Omental fat pad (tissue), 4 donors: ENCODE data around the gene HIVEP2. TPM values are rescaled to one million over a fixed set of nuclear protein-coding genes. Genes with fewer than 3 reads are reported as not detected.
A peak's percentile ranks its signal among the peaks of the same experiment; 100 is the strongest.

ENCODE experiments used
- ATAC-seq: fragments of 150-250 bp; one replicate; pipeline ENCODE4 v1.9.1; 2016; ENCODE audit warnings: mild to moderate bottlenecking, moderate library complexity; ENCODE audit not compliant: low FRiP score
- DNase-seq: peaks from one replicate; pipeline ENCODE4 v3.0.0-alpha.2; 2019; ENCODE audit warnings: low spot score
- total RNA-seq, 4 donors: library from RNA; depleted of rRNA; stranded (reverse); fragments of >200 nt; gene quantifications; one replicate each; pipeline ENCODE4 v1.1.0, GENCODE V29; 2016
- TF ChIP-seq, protein P1 (sequence below), 3 donors: fragments of 450-650 bp; IDR thresholded peaks; one replicate each; pipeline ENCODE4 v1.5.1; 2016 to 2017; ENCODE audit warnings: antibody characterized with exemption in 3 of 3, mild to moderate bottlenecking in 3 of 3, moderate library complexity in 2 of 3

HIVEP2 gene
- total RNA-seq, 4 donors from 2014 or later = 14.9 to 47.3 (median 26.9) TPM

GRCh38 chr6:142902636-142903053 lies 42.3 kb downstream of the HIVEP2 start:
- DNase-seq = no peak
- TF ChIP-seq, protein P1, sequence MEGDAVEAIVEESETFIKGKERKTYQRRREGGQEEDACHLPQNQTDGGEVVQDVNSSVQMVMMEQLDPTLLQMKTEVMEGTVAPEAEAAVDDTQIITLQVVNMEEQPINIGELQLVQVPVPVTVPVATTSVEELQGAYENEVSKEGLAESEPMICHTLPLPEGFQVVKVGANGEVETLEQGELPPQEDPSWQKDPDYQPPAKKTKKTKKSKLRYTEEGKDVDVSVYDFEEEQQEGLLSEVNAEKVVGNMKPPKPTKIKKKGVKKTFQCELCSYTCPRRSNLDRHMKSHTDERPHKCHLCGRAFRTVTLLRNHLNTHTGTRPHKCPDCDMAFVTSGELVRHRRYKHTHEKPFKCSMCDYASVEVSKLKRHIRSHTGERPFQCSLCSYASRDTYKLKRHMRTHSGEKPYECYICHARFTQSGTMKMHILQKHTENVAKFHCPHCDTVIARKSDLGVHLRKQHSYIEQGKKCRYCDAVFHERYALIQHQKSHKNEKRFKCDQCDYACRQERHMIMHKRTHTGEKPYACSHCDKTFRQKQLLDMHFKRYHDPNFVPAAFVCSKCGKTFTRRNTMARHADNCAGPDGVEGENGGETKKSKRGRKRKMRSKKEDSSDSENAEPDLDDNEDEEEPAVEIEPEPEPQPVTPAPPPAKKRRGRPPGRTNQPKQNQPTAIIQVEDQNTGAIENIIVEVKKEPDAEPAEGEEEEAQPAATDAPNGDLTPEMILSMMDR (IDR thresholded peaks at IDR 0.05) = no peak
- peak; percentile 60 for ATAC-seq

GRCh38 chr6:142901611-142902010 lies 43.4 kb downstream of the HIVEP2 start:
- no peak for DNase-seq
- ATAC-seq = no peak
- TF ChIP-seq, protein P1 (IDR thresholded peaks at IDR 0.05) = no peak

DNA sequence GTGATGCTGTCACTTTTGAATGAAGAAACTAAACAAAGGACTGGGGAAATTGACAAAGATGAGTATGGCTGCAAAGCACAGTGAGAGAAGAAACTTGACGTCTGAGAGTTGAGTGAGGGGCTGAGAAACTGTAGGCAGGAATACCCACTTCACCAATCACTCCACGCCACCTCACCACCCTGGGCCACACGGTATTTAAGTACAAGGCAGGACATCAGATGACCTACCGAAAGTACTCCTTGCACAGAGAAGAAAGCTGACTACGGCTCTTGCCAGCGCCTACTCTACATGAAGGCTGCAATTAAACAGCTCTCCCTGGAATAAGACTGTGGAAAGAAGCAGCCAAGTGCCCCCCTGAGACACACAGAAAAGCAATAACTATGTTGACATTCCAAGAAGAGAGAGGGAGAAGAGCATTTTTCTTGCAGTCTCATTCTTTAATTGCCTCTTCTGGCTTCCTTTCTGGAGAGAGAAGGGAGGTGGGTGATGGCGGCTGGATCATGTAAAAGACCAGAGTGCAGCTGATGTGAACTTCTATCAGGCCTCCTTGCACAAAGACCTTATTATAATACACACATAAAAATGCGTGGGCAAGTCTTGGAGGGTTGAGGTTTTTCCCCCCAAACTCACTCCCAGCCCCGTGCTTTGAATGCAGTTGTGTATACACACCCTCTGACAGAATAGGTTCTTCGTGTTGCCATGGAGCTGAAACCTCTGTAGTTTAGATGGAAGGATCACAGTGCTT lies 44.6 kb downstream of the HIVEP2 start:
- ATAC-seq (no peak), DNase-seq (no peak)
- TF ChIP-seq, protein P1 (IDR thresholded peaks at IDR 0.05) = no peak

DNA sequence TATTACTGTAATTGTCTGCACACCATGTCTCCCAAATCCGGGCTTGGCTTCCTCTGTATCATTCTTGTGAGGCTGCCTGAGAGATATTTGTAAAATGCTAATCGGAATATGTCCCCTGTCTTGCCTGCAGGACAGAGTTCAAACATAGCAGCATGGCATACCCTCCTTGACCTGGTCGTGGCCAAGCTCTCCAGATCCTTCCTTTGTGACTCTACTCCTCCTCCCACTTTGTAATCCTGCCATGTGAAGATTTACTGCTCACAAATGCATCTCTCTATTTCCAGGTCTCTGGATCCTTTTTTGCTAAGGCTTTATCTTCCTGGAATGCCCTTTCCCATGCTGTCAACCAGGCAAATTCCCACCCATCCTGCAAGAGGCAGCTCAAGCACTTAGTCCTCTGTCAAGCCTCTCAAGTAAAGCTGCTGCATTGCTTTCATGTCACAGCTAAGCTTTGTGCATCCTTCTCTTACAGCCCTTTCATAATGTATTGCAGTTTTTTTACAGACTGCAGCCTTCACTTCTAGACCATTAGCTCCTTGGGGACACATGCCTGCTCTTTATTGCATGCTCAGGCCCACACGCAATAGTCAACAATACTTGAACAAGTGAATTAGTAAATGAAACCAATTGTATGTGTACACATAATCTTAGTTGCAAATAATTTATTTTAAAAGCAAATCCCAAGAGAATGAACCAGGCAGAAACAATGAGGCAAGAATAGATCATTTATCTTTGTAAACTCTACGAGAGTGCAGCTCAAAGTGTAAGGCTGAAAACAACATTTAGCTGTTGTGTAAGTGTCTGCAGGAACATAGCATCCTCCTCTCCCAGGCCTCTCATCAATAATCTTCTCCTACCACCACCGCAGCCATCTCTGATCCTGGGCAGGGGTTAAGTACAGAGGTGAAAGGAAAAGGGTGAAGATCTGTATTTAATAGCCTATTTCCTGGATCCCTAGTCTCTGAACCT lies 45.8 kb downstream of the HIVEP2 start:
- TF ChIP-seq, protein P1 (IDR thresholded peaks at IDR 0.05) = no peak
- DNase-seq (no peak), ATAC-seq (no peak)

DNA sequence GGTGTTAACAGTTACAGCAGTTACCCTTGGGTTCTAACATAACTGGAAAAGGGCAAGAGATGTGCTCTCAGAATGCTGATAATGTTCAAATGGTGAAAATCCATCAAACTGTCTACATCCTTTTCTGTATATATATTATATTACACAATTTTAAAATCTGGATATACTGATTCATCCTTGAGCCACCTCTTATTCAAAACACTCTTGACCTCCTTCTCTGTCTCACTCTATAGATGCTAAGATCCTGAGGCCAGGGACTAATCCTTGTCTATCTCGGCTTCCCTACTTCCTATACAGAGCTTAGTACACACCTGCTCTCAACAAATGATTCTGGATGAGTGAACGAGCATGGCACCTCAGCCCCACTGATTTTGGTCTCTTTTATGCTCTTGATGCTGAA lies 47.3 kb downstream of the HIVEP2 start:
- TF ChIP-seq, protein P1 (IDR thresholded peaks at IDR 0.05) = no peak
- no peak for DNase-seq
- ATAC-seq = no peak

DNA sequence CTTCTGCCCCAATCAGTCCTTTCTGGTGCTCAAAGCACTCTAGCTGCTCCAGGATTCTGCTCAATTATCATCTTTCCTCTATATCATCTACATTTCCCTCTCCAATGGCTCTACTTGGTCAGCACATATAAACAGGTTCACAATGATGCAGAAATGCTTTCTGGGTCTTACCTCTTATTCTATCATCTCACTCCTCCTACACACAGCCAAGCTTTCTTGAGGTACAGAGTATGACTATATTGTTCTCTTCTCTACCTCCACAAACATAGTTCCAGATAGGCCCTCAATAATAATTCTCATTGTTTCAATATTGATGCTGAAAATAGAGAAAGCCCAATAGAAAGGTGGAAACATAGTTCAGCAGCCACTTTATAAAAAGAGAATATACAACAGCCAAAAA lies 48.2 kb downstream of the HIVEP2 start:
- DNase-seq = no peak
- no peak for ATAC-seq
- TF ChIP-seq, protein P1 (IDR thresholded peaks at IDR 0.05) = no peak
